ENCODE measurements around the gene IGF2BP2. TPM values are rescaled to one million over a fixed set of nuclear protein-coding genes. Genes with fewer than 3 reads are reported as not detected.
A peak's percentile ranks its signal among the peaks of the same experiment; 100 is the strongest.

IGF2BP2 gene
- total RNA-seq, 2 donors from 2014 or later = 143 to 162 TPM

DNA sequence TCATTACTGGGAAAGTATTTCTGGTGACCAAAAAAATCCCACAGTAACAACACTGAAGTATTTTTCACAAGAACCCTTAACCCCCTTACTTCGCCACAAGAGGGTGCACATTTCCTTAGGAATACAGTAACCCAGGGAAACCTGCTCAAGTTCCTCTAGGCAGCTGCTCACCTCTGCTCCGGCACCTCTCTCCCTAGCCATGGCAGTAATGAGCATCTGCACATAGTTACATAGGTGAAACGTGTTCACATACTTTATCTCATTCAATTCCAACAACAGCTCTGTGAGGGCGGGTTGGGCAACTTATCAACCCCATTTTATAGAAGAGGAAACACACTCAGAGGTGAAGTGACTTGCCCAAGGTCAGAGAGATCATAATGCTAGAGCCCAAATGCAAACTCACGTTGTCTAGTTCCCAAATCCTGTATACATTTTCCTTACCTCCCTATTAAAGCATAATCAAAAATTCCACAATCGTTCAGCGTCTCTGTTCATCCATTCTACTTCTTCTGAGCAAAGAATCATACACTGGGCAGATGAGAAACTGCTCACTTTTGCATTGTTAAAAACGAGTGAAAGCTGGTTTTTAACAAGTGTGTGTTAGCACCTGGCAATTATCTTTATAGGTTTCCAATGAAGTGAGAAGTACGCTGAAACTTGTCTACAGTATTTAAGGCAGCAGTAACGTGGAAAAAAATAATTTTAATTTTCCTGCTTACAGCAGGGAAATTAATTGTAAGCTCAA, 90.7 kb downstream of the IGF2BP2 start:
- Mint-ChIP-seq H3K27me3 (ENCODE audit: insufficient read depth) (no peaks in the 10 kb centered on the region), H3K36me3 (ENCODE audit: low read depth) (peaks cover 2% of the 10 kb centered on the region), H3K4me3 (no peak overlapping the region), H3K9me3 (no peaks in the 10 kb centered on the region), H3K27ac (no peak overlapping the region), H3K4me1 (peaks cover 26% of the 10 kb centered on the region)
- 48 to 70% methylated on average over 9 to 10 of the region's 10 CpGs for WGBS, 2 experiments (ENCODE audit: insufficient coverage in 1 of 2, insufficient read length in 1 of 2)
- Histone ChIP-seq H3K9ac (ENCODE audit: extremely low read depth, low read length, poor library complexity, severe bottlenecking) (no peak overlapping the region), H3K9me3 (ENCODE audit: control insufficient read depth, low read length) (no peaks in the 10 kb centered on the region), H3K27me3 (ENCODE audit: control insufficient read depth, insufficient read depth, low read length, poor library complexity, severe bottlenecking) (no peaks in the 10 kb centered on the region), H3K4me3 (ENCODE audit: low read length) (no peak overlapping the region), H3K27ac (ENCODE audit: low read depth, low read length) (peak overlapping the region; percentile 5), H3K36me3 (ENCODE audit: control insufficient read depth, insufficient read depth, low read length) (no peaks in the 10 kb centered on the region), H3K4me1 (ENCODE audit: control insufficient read depth, insufficient read depth, low read length) (peaks cover 5% of the 10 kb centered on the region)
- DNase-seq = peak; percentile 84
- TF ChIP-seq, protein P1, sequence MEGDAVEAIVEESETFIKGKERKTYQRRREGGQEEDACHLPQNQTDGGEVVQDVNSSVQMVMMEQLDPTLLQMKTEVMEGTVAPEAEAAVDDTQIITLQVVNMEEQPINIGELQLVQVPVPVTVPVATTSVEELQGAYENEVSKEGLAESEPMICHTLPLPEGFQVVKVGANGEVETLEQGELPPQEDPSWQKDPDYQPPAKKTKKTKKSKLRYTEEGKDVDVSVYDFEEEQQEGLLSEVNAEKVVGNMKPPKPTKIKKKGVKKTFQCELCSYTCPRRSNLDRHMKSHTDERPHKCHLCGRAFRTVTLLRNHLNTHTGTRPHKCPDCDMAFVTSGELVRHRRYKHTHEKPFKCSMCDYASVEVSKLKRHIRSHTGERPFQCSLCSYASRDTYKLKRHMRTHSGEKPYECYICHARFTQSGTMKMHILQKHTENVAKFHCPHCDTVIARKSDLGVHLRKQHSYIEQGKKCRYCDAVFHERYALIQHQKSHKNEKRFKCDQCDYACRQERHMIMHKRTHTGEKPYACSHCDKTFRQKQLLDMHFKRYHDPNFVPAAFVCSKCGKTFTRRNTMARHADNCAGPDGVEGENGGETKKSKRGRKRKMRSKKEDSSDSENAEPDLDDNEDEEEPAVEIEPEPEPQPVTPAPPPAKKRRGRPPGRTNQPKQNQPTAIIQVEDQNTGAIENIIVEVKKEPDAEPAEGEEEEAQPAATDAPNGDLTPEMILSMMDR (conservative IDR thresholded peaks at IDR 0.05) = peak; percentile 87

DNA sequence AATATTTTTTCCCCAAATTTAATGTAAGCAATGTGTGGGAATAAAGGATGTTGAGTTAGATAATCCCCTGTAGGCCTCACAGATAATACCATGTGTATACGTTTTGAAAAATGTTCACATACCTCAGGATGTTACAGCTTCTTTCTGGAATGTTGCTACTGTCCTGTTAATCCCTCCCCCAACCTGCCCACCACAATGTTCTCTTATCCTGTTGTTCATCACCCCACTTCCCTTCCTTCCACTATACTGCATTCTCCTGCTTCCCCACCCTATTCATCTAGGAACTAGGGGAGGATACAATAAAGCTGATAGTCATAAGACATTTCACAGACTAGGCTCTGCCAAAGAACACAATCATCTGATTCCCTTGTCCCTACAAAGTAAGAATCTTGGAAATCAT, 92.1 kb downstream of the IGF2BP2 start:
- Histone ChIP-seq H3K27ac (ENCODE audit: low read depth, low read length) (no peak overlapping the region), H3K4me1 (ENCODE audit: control insufficient read depth, insufficient read depth, low read length) (peaks cover 3% of the 10 kb centered on the region), H3K36me3 (ENCODE audit: control insufficient read depth, insufficient read depth, low read length) (no peaks in the 10 kb centered on the region), H3K4me3 (ENCODE audit: low read length) (no peak overlapping the region), H3K27me3 (ENCODE audit: control insufficient read depth, insufficient read depth, low read length, poor library complexity, severe bottlenecking) (no peaks in the 10 kb centered on the region), H3K9ac (ENCODE audit: extremely low read depth, low read length, poor library complexity, severe bottlenecking) (no peak overlapping the region), H3K9me3 (ENCODE audit: control insufficient read depth, low read length) (no peaks in the 10 kb centered on the region)
- Mint-ChIP-seq H3K9me3 (no peaks in the 10 kb centered on the region), H3K27me3 (ENCODE audit: insufficient read depth) (no peaks in the 10 kb centered on the region), H3K27ac (peak overlapping the region; percentile 49), H3K36me3 (ENCODE audit: low read depth) (peaks cover 2% of the 10 kb centered on the region), H3K4me3 (no peak overlapping the region), H3K4me1 (peaks cover 27% of the 10 kb centered on the region)
- TF ChIP-seq, protein P1 (conservative IDR thresholded peaks at IDR 0.05) = no peak
- DNase-seq = peak; percentile 34
- WGBS, 2 experiments (ENCODE audit: insufficient coverage in 1 of 2, insufficient read length in 1 of 2) = 65 to 67% methylated on average over 1 of the region's 1 CpG

DNA sequence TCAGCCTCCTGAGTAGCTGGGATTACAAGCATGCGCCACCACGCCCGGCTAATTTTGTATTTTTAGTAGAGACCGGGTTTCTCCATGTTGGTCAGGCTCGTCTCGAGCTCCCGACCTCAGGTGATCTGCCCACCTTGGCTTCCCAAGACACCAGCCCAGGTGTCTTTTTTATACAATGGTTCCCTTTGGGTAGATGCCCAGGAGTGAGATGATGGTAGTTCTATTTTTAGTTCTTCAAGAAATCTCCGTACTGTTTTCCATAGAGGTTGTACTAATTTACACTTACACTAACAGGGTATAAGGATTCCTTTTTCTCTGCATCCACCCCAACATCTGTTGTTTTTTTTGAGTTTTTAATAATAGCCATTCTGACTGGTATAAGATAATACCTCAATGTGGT, 94.3 kb downstream of the IGF2BP2 start:
- Histone ChIP-seq H3K4me1 (ENCODE audit: control insufficient read depth, insufficient read depth, low read length) (peaks cover 7% of the 10 kb centered on the region), H3K9ac (ENCODE audit: extremely low read depth, low read length, poor library complexity, severe bottlenecking) (no peak overlapping the region), H3K9me3 (ENCODE audit: control insufficient read depth, low read length) (no peaks in the 10 kb centered on the region), H3K36me3 (ENCODE audit: control insufficient read depth, insufficient read depth, low read length) (no peaks in the 10 kb centered on the region), H3K27ac (ENCODE audit: low read depth, low read length) (no peak overlapping the region), H3K4me3 (ENCODE audit: low read length) (no peak overlapping the region), H3K27me3 (ENCODE audit: control insufficient read depth, insufficient read depth, low read length, poor library complexity, severe bottlenecking) (no peaks in the 10 kb centered on the region)
- no peaks in the 10 kb centered on the region for H3K27me3 Mint-ChIP-seq (ENCODE audit: insufficient read depth)
- 98% methylated on average over 8 of the region's 8 CpGs; no CpG with 5 or more reads in 1 of the 2 experiments for WGBS, 2 experiments (ENCODE audit: insufficient coverage in 1 of 2, insufficient read length in 1 of 2)
- peaks cover 37% of the 10 kb centered on the region for H3K4me1 Mint-ChIP-seq
- TF ChIP-seq, protein P1 (conservative IDR thresholded peaks at IDR 0.05) = no peak
- no peak overlapping the region for H3K27ac Mint-ChIP-seq
- H3K36me3 Mint-ChIP-seq (ENCODE audit: low read depth) = peaks cover 2% of the 10 kb centered on the region
- DNase-seq = no peak
- no peak overlapping the region for H3K4me3 Mint-ChIP-seq
- no peaks in the 10 kb centered on the region for H3K9me3 Mint-ChIP-seq

All from endodermal cell (in vitro differentiated cells).